Measurements from ENCODE around the gene ALPK1.
A peak's percentile ranks its signal among the peaks of the same experiment; 100 is the strongest.
"Not testable (repeated sequence)": the region's sequence is repeated elsewhere in the genome, so short reads cannot be mapped to it uniquely, and the experiment has no call there.

ALPK1 gene

DNA sequence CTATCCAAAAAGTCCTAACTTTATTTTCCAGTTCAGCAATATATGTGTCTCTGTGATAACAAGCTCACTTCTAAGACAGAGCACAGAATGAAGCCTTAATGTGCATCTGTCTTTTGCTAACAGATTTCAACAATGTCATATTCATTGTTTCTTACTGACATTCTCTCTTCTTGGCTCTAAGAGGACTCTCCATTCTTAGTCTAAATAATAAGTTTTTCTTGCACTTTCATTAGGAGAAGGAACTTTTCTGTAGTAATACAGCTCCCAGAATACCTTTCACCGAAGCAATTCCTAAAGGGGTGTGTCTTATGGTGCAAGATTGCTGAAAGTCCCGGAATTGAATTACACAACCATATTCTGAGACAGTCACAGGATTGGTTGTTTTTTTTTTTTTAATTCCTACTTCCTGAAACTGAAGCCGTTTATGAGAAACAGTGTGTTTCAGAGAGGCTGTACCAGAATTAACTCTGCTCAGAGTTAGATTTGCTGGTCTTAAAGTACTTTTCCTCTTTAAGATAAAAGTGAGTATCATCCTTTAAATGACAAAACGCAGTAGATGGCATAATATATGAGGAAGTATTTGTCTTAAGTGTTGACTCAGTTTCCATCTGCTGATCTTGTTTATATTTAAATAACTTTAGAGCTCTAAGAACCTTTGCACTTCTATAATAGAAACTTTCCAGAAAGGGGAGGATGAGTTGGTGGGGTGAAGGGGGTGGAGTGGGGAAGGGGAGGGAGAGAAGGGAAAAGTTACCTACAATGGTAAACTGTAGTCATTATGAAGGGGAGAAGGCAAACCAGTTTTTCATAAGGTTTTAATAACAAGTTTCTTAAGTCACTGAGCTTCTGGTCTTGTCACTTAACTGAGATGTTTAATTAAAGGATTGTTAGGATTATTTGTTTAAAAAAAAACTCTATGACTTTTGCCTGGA, at the start of gene ALPK1:
ALPK1 (plus strand) TSS at position 421 of the 932 bp plus-strand sequence.
- no peak for DNase-seq (ENCODE audit: low spot score)

- DNase-seq (ENCODE audit: low spot score) = no peak
Observed at GRCh38 chr4:112251019-112251643, 46.0 kb upstream of the ALPK1 start.

DNA sequence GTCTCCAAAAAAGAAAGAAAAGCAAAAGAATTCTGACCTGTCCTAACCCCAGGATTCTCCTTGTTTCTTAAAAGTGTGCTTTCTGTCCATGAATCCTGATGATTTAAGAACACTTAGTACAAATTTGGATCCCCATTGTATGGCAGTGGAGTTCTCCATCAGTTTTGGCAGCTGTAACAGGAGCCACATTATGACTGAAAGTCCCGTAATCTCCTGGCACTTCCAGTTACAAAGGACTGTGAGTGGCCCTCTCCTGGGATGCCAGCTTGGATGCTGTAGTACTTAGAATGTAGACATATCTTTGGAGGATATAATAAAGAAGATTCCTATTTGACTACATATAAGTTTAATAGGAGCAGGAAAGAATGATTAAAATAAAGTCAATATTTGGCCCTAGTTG, 44.9 kb upstream of the ALPK1 start:
- DNase-seq (ENCODE audit: low spot score) = no peak

DNA sequence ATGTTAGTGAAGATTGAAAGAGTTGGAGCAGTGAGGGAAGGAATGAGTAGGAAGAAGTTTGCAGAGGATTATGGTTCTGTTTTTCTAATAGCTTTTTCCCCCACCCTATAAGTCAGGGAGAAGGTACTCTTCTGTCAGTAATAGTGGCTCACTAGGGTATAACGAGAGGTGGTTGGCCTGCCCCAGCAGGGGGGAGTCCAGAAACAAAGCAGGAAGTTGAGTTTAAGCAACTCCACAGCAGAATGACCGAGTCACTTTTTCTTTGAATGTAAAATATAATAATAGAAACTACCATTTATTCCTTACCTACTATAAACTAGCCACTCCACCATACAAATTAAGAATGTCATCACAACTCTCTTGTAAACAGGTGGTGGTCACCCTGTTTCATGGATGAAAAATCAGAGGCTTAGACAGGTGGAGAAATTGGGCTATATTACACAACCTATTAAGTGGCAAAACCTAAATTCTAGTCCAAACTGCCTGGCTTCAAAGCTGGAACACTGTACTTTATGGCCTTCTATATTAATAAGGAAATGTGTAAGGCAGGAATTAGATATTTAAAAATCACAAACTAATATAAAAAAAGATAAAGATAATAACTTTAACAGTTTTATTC, 43.7 kb upstream of the ALPK1 start:
- peak; percentile 6 for DNase-seq (ENCODE audit: low spot score)

GRCh38 chr4:112257098-112257497, 40.1 kb upstream of the ALPK1 start:
- DNase-seq (ENCODE audit: low spot score) = no peak

DNA sequence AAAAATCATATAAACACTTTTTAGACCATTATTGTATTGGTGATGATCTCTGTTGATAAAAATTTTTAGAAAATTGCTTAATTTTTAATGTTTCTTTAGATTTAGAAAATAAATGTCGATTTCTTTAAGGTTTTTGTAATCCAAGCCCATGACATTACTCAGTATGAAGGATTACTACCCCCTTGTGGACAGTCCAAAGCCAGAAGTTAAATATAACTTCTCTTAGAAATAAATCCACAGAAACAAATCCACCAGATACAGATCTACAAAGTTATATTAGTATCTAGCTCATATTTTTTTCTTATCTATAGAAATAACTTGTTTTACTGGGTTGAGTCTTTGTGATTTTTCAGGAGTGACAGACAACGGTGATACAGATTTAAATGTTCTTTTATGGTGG, 30.3 kb upstream of the ALPK1 start:
- no peak for DNase-seq (ENCODE audit: low spot score)

DNA sequence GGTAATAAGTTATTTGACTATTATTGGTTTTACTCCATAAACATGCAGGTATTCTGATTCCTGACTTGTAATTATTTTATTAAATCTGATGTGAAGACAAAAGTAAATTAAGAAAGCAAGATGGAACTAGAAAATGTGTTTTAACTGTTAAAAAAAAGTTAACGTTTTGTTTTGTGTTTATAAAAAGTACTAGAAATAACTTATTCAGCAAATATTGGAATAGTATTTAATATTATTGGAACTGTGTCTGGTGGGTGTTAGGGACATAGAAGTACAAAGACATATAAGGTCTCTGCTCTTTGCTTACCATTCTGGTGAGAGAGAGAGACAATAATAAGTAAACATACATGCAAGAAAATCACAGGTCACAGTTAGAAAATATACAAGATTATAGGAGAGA, 27.1 kb upstream of the ALPK1 start:
- DNase-seq (ENCODE audit: low spot score) = no peak

- no peak for DNase-seq (ENCODE audit: low spot score)
Observed at GRCh38 chr4:112270640-112271421, 26.3 kb upstream of the ALPK1 start.

GRCh38 chr4:112272292-112272691, 24.9 kb upstream of the ALPK1 start:
- no peak for DNase-seq (ENCODE audit: low spot score)

DNA sequence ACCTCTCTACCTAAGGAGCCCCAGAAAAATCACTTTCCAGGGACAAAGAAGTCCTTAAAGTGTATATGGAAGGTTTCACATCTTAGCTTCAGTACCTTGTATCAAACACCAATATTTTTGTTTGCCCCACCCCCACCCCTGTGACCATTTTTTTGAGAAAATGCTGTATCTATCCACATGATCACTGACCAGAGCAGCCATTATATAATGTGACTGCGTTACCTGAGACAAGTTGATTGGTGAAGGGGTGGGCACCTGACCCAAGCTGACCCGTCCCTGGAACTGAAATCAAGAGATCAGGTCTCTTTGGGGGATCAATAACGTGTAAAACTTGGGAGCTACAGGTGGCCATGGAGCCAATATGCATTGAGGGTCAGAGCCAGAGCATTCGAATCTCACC, 22.2 kb upstream of the ALPK1 start:
- DNase-seq (ENCODE audit: low spot score) = no peak

DNA sequence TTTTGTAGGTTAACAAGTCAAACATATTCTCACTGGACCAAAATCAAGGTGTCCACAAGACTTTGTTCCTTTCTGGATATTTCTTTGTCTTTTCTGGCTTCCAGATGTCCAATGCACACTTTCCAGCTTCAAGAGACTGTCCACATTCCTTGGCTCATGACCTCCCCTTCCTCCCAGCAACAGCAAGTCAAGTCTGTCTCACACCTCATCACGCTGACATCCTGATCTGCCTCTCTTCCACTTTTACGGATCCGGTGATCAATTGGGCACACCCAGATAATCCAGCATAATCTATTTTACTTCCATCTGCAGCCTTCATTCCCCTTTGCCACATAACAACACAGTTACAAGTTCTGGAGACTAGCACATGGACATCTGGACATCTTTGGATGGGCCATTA, 21.1 kb upstream of the ALPK1 start:
- DNase-seq (ENCODE audit: low spot score) = no peak

- DNase-seq (ENCODE audit: low spot score) = no peak
Observed at GRCh38 chr4:112277220-112277619, 19.9 kb upstream of the ALPK1 start.

GRCh38 chr4:112277705-112278448, 19.3 kb upstream of the ALPK1 start:
- no peak for DNase-seq (ENCODE audit: low spot score)

DNA sequence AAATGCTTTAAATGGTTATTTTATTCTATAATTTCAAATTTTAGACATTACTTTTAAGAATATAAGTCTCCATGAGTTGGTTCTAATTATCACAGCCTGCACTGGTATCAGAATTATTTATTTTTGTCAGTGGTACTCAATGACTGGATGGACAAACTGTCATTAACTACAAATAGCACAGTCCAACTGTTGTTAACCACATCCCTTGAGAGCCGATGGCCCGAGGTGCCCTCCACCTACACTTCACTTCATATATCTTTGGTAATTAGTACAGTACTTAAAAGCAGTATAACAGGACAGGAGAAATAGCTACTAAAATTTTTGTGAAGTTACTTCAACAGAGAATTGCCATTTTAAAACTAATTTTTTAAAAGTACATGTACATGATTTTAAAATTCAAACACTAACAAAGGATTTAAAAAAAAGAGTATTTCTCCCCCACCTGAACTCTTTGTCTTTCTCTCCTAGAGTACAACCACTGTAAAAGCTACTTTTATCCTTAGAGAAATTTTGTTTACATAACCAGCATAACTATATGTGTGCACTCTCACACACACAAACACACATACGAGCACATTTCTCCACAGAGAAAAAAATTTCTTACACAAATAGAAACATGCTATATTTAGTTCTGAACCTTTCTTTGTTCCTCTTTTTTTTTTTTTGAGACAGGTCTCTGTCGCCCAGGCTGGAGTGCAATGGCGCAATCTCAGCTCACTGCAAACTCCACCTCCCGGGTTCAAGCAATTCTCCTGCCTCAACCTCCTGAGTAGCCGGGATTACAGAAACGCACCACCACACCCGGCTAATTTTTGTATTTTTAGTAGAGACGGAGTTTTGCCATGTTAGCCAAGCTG, 17.9 kb upstream of the ALPK1 start:
- no peak for DNase-seq (ENCODE audit: low spot score)

DNA sequence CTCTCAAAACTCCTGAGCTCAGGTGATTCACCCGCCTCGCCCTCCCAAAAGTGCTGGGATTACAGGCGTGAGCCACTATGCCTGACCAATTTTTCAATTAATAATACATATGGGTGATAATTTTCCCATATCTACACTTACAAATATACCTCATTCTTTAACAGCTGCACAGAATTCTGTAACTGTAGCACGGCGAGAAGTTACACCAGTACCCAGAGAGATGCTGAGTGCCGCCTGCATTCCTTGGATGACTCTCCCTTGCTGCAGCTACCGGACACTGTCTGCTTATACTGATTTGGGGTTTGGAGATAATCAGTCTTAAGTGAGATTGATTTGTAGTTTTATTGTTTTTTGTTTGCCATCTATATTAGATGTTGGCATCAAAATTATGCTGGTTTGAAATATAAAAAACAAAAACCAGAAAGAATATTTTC, 17.3 kb upstream of the ALPK1 start:
- no peak for DNase-seq (ENCODE audit: low spot score)

DNA sequence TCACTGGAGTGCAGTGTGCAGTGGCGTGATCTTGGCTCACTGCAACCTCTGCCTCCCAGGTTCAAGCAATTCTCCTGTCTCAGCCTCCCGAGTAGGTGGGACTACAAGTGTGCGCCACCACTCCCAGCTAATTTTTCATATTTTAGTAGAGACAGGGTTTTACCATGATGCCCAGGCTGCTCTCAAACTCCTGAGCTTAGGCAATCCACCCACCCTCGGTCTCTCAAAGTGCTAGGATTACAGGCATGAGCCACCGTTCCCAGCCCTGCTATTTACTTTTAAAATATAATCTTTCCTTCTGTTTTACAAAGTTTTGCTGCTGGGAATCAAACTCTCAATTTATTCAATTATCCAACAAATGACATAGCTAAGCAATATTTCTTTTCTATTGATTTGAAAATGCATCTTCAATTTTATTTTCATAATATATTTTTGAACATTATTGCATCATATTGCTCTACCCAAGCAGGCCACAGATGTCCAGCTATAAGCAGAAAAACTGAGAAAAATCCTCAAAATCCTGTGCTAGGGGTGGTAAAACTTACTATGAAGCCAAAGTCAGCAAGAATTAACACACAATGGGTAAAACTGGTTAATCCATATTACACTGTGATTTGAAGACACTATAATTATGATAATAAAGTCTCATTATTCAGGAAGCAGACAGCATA, 16.6 kb upstream of the ALPK1 start:
- no peak for DNase-seq (ENCODE audit: low spot score)

GRCh38 chr4:112281895-112282398, 15.2 kb upstream of the ALPK1 start:
- DNase-seq (ENCODE audit: low spot score) = not testable (repeated sequence)

DNA sequence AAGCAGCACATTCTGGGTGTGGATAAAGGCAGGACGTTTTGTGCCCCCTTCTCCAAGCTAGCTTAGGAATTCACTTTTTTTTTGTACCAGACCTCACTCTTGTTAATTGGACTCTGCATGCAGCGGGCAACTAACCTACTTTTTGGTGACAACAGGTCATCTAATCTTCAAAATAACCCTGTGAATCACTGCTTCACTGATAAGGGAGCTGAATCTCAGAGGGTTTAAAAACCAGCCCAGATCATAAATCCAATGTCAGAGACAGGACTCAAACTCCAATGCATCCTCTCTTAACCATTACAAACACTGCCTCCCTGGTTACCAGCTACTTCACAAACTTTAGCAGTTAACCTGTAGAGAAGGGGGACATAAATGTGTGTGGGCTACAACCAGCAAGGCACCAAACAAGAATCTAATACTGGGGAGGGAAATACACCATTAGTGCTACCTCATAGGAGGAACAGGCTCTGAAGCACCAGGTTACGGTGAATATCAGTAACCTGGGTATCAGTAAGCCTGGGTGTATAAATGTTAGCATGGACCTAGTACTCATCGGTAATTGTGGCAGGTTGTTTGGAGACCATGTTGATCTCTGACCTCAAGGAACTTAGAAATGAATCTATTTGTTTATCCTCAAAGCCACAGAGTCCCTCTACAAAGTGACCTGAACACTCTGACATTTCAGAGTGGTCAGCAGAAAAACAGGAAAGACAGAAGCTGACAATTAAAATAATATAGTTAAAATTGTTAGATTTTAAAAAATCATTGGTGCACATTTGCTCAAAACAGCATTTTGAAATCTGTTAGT, 14.1 kb upstream of the ALPK1 start:
- no peak for DNase-seq (ENCODE audit: low spot score)

GRCh38 chr4:112284166-112284565, 13.0 kb upstream of the ALPK1 start:
- peak; percentile 34 for DNase-seq (ENCODE audit: low spot score)

All from germinal center (tissue), 1 donor.